Fibroblast of lung (primary cell): ENCODE results near the gene GPR142.

Source experiments
- EZH2 ChIP-seq: IDR thresholded peaks from 2 replicates; pipeline ENCODE4 v1.5.1; 2012; ENCODE audit warnings: low read length, control low read depth, mild to moderate bottlenecking; ENCODE audit errors: missing control alignments
- TF ChIP-seq, protein P1 (sequence below), 2 donors: IDR thresholded peaks in 1 of 2; conservative IDR thresholded peaks in 1 of 2; 1 replicate in 1 of 2; 2 replicates in 1 of 2; pipeline ENCODE4 v1.5.1; 2011 to 2012; ENCODE audit warnings: low read length in 2 of 2, control low read depth in 1 of 2, inconsistent platforms in 1 of 2, low read depth in 1 of 2, mild to moderate bottlenecking in 1 of 2

DNA sequence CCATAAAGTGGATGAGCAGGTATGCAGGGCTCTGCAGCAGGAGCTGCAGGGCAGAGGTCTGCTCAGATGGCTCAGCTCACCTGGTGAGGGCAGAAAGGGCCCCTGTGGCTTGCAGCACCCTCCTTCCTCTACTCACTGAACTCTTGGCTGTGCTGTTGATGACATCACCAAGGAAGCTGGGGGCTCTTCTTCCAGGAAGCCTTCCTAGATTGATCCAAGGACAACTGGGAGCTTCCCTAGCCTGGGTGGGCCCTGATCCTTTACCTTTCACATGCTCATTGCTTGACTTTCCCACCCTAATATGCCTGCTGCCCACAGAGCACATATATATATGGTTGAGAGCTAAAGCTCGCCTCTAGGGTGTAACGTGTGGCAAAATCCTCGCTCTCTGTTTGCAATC, 38.8 kb upstream of the GPR142 start:
- TF ChIP-seq, protein P1, sequence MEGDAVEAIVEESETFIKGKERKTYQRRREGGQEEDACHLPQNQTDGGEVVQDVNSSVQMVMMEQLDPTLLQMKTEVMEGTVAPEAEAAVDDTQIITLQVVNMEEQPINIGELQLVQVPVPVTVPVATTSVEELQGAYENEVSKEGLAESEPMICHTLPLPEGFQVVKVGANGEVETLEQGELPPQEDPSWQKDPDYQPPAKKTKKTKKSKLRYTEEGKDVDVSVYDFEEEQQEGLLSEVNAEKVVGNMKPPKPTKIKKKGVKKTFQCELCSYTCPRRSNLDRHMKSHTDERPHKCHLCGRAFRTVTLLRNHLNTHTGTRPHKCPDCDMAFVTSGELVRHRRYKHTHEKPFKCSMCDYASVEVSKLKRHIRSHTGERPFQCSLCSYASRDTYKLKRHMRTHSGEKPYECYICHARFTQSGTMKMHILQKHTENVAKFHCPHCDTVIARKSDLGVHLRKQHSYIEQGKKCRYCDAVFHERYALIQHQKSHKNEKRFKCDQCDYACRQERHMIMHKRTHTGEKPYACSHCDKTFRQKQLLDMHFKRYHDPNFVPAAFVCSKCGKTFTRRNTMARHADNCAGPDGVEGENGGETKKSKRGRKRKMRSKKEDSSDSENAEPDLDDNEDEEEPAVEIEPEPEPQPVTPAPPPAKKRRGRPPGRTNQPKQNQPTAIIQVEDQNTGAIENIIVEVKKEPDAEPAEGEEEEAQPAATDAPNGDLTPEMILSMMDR (conservative IDR thresholded peaks at IDR 0.05 in 1 of 2, IDR thresholded peaks at IDR 0.05 in 1 of 2; ENCODE audit: low read depth in 1 of 2, low read length in 2 of 2), result no peak
- TF ChIP-seq EZH2, result no peak
